AG09319 (cell line): Measurements from ENCODE around the gene ANKS4B.

Experiments
- DNase-seq: peaks from one replicate; pipeline ENCODE4 v3.0.0-alpha.2; 2010; ENCODE audit warnings: low read depth; ENCODE audit errors: extremely low read depth
- CTCF ChIP-seq: IDR thresholded peaks from 2 replicates; pipeline ENCODE4 v1.5.1; 2011; ENCODE audit warnings: low read depth, mild to moderate bottlenecking, inconsistent platforms, low read length, moderate library complexity

The ANKS4B gene

DNA sequence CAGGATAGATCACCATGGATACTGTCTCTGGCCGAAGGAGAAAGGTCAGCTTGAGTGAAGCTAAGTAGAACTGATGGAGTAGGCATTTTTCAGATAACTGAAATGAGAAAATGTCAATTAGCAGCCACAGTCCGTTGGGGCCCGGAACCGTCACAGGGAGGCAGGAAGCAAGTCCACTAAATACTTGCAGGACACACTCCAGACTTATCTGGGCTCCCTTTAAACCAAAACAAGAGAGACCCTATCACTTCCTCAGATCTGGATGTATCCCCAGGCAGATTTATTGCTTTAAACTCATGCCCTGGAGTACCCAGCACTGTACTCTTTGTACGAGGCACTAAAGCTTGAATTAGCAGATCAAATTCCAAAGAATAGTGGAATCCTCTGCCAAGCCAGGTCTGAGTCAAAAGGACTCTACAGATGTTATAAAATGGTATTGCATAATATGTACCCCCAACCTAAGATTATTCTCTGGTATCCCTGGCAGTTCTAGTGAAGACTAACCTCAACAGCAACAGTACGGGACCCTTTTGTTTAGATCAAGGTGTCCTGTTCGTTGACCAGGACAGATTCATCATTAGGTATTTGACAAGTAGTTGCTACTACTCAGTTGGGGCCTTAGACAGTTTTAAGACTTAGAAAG lies 30.2 kb upstream of the ANKS4B start:
- DNase-seq, result no peak
- TF ChIP-seq CTCF, result no peak

- no peak for DNase-seq
- no peak for TF ChIP-seq CTCF
Observed at GRCh38 chr16:21205303-21205702, 28.2 kb upstream of the ANKS4B start.

DNA sequence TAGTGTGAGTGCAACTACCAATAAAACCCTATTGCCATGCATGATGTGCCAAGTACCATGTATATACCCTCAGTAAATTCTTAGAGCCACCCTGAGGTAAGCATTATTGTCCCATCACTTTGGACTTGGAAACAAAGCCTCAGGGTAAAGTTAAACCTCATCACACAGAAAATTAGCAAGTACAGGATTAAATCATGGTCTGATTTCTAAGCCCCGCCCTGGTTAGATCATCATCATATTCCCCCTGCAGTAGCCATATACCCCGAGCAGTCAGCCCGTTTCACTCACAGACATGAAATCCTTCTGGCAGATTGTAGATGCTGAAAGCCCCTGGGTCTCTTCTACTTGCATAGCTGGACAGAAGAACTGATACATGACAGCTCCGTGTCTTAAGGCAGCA lies 26.9 kb upstream of the ANKS4B start:
- no peak for DNase-seq

DNA sequence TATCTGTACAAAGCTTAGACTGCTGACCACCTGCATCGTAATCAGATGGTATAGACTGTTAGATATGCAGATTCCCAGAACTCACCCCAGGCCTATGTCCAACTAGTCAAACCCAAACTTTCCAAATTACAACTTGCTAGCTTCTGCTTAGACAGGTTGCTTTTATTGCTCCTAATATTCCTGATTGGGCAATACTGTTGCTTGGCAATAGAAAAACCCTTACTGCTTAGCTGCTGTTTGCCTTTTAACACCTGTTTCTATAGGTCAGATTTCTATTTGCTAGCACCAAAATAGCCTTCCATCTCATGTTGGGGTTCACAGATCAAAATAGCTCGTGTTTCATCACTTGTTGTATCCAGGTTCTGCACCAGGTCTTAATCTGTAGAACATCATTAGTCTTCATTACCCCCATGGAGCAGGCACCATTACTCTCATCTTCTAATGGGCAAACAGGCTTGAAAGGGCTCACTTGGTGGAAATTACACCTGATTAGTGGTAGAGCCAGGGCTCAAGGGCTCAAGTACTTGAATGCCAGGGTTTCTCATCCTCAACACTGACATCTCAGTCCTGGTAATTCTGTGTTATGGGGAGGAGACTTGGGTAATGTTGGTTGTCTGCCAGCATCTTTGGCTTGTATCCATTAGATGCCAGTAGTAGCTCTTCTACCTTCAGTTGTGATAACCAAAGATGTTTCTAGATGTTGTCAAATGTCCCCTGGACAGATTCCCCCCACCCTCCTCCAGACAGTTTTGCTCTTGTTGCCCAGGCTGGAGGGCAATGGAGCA lies 24.9 kb upstream of the ANKS4B start:
- TF ChIP-seq CTCF, result no peak
- no peak for DNase-seq

More for the DNA sequence above, 26.9 kb upstream of the ANKS4B start:
- TF ChIP-seq CTCF, result no peak

GRCh38 chr16:21211486-21211885 lies 22.0 kb upstream of the ANKS4B start, which contains the start of gene ZP2:
ZP2 (minus strand) TSS chr16:21211574; CDS start chr16:21211547, 27 bp downstream.
- DNase-seq, result no peak
- no peak for TF ChIP-seq CTCF

DNA sequence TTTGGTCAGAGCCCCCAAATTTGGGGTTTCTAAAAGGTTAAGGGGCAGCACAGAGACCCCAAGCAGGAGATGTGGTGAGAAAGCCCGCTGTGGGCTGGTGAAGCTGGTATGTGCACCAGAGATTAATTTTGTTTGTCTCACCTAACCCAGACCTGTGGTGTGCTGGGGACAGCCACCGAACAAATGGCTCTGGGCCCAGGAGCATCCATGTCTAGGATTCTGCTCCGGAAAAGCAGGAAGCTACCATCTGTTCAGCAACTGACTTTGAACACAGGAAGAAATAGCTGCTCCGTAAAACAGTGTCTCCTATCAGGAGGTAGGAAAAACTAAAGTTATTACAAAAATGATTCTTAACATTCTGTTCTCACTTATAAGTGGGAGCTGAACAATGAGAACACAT lies 19.4 kb upstream of the ANKS4B start:
- DNase-seq, result no peak
- no peak for TF ChIP-seq CTCF

GRCh38 chr16:21217121-21217520 lies 16.4 kb upstream of the ANKS4B start:
- no peak for DNase-seq
- TF ChIP-seq CTCF, result no peak
